HG02571 (cell line): ENCODE measurements around the gene TUBGCP6.

Experiments
- ATAC-seq: cut with Tn5 transposase; IDR thresholded peaks from one replicate; pipeline ENCODE4 v1.9.1; 2021; ENCODE audit warnings: mild to moderate bottlenecking, moderate library complexity; ENCODE audit not compliant: unreplicated experiment

The TUBGCP6 gene

GRCh38 chr22:50244420-50245213 is at the start of gene TUBGCP6:
TSS of gene TUBGCP6 (minus strand) at chr22:50245023. CDS start at chr22:50244459, 564 bp downstream.
- peak; percentile 67 for ATAC-seq

GRCh38 chr22:50294319-50294656 is 49.5 kb upstream of the TUBGCP6 start:
- ATAC-seq = no peak

GRCh38 chr22:50293441-50294318 is 48.9 kb upstream of the TUBGCP6 start:
- no peak for ATAC-seq

- ATAC-seq = no peak
Observed at GRCh38 chr22:50292643-50293440, 48.0 kb upstream of the TUBGCP6 start.

- ATAC-seq = no peak
Observed at GRCh38 chr22:50289942-50290630, 45.3 kb upstream of the TUBGCP6 start.

GRCh38 chr22:50289151-50289941 is 44.5 kb upstream of the TUBGCP6 start:
- ATAC-seq = no peak

- no peak for ATAC-seq
Observed at GRCh38 chr22:50287731-50288130, 42.9 kb upstream of the TUBGCP6 start.

GRCh38 chr22:50286701-50287318 is 42.0 kb upstream of the TUBGCP6 start:
- ATAC-seq = no peak

GRCh38 chr22:50286275-50286674 is 41.5 kb upstream of the TUBGCP6 start:
- ATAC-seq = no peak

GRCh38 chr22:50285568-50286229 is 40.9 kb upstream of the TUBGCP6 start:
- ATAC-seq = no peak

- ATAC-seq = no peak
Observed at GRCh38 chr22:50284479-50284878, 39.7 kb upstream of the TUBGCP6 start.

- no peak for ATAC-seq
Observed at GRCh38 chr22:50283821-50284220, 39.0 kb upstream of the TUBGCP6 start.

GRCh38 chr22:50282361-50283155 is 37.7 kb upstream of the TUBGCP6 start:
- ATAC-seq = no peak

GRCh38 chr22:50281957-50282356 is 37.1 kb upstream of the TUBGCP6 start:
- no peak for ATAC-seq

- ATAC-seq = no peak
Observed at GRCh38 chr22:50281384-50281760, 36.5 kb upstream of the TUBGCP6 start.

- ATAC-seq = no peak
Observed at GRCh38 chr22:50280708-50281383, 36.0 kb upstream of the TUBGCP6 start.

GRCh38 chr22:50280022-50280707 is 35.3 kb upstream of the TUBGCP6 start:
- ATAC-seq = no peak
